Epithelial cell of esophagus (primary cell): ENCODE data around the gene DCLRE1A.

ENCODE experiments used
- DNase-seq: peaks from one replicate; pipeline ENCODE4 v3.0.0; 2010; ENCODE audit warnings: low read depth
- H3K4me3 ChIP-seq: 2 replicates; pipeline ENCODE4 v1.5.1; 2011; ENCODE audit warnings: mild to moderate bottlenecking, low read length, control low read depth
- TF ChIP-seq, protein P1 (sequence below): IDR thresholded peaks from 2 replicates; pipeline ENCODE4 v1.5.1; 2011; ENCODE audit warnings: low read depth, mild to moderate bottlenecking, low read length, control low read depth, inconsistent platforms; ENCODE audit not compliant: insufficient read depth; ENCODE audit errors: missing control alignments

Gene DCLRE1A

DNA sequence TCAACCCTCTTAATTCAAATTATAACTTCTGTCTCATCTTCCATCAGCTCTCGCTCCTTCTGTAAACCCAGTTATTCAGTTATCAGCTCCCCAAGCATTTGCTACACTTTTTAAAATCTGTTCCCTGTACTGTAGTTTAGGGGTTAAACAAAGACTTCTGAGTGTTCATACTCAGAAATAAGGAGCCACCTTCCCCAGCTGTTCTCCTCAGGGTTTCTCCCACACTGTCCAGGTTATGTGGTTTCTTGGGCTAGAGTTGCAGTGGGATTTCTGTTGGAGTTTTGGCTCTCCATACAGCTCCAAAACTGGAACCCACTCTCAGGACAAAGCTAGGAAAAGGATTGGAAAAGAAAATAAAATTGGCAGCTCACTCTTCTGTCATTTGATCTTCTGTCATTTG is 21.3 kb upstream of the DCLRE1A start:
- no peak for DNase-seq
- TF ChIP-seq, protein P1, sequence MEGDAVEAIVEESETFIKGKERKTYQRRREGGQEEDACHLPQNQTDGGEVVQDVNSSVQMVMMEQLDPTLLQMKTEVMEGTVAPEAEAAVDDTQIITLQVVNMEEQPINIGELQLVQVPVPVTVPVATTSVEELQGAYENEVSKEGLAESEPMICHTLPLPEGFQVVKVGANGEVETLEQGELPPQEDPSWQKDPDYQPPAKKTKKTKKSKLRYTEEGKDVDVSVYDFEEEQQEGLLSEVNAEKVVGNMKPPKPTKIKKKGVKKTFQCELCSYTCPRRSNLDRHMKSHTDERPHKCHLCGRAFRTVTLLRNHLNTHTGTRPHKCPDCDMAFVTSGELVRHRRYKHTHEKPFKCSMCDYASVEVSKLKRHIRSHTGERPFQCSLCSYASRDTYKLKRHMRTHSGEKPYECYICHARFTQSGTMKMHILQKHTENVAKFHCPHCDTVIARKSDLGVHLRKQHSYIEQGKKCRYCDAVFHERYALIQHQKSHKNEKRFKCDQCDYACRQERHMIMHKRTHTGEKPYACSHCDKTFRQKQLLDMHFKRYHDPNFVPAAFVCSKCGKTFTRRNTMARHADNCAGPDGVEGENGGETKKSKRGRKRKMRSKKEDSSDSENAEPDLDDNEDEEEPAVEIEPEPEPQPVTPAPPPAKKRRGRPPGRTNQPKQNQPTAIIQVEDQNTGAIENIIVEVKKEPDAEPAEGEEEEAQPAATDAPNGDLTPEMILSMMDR = no peak
- no peak overlapping the region for H3K4me3 ChIP-seq

GRCh38 chr10:113872139-113873030 is 18.5 kb upstream of the DCLRE1A start:
- TF ChIP-seq, protein P1 = no peak
- DNase-seq = no peak

DNA sequence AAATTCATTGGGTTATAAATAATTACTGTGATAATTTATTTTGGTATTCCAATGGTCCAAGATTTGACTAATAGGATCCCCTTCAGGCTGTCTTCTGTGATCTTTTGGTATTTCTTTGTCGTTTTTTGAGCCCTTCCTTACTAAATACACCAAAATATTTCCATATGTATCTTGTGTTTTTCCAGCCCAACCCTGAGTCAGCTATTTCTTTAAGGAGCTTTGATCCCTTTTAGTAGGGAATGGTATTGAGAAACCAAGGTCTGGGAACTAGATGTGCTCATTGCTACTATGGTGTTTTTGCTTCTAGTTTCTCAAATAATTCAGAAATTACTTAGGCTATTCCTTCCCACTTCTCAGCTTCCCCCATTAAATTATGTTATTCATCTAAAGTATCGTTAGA is 15.9 kb upstream of the DCLRE1A start:
- TF ChIP-seq, protein P1 = no peak
- no peak for DNase-seq
- H3K4me3 ChIP-seq = no peak overlapping the region

More at GRCh38 chr10:113872139-113873030, 18.5 kb upstream of the DCLRE1A start:
- H3K4me3 ChIP-seq = no peak overlapping the region

DNA sequence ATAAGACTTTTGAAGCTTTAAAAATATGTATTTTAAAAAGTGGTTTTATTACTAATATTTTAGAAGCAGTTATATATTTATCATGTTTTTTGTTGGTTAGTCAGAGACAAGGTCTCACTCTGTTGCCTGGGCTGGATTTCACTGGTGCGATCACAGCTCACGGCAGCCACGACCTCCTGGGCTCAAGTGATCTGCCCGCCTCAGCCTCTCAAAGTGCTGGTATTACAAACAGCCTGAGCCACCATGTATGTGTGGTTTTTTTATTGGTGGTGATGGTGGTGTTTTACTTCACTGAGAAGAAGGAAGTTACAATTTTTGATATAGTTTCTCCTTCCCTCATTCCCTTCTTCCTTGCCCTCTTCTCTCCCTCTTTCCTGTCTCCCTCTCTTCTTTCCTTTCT is 14.0 kb upstream of the DCLRE1A start:
- no peak overlapping the region for H3K4me3 ChIP-seq
- TF ChIP-seq, protein P1 = no peak
- DNase-seq = no peak

DNA sequence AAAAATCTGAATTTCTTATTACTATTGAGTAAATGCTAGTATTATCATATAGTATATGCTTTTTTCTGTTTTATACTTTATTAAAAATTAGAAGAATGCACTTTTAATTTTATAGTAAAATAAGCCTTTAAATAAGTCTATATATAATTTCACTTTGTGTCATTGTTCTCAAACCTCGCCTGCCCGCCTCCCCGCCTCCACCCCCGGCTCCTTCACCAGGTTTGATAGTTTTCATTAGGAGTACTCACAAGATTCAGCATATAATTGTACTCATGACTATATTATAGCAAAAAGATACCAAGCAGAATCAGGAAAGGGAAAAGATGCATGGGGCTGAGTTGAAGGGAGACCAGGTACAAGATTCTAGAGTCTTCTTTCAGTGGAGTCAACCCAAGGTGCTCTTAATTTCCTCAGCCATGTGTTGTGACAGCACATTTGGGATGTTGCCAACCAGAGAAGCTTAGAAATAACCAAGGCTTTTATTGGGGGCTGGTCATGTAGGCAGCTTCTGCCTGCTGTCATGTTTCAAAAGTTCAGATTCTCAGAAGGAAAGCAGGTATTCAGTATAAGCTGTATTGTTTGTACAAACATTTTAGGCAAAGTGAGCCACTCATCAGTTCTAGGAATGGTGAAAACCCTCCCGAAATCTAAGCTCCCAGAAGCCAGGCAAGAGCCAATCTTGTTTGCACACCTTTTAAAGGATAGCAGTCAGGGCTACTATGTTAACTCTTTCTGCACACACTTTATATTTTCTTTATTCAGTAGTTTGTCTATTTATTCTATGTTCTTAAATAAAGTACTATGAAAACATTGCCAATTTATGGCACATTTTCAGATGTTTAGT is 12.9 kb upstream of the DCLRE1A start:
- TF ChIP-seq, protein P1 = no peak
- no peak overlapping the region for H3K4me3 ChIP-seq
- DNase-seq = no peak

DNA sequence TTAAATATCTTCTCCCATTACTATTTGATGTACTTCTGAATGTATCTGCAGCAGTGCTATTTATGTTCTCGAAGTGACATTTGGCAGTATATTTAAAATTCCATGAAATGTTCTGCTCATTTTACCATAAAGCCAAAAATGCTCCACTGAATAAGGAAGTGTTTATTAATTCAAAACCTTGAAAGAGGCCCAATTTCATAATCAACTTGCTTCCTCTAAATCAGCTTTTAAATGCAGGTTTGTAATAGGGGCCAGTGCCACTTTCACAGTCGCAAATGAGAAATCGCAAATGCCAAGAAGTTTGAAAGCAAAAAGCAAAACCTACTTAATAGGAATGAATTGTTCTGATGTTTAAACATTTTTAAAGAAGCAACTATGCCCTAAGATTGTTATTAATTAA is 12.0 kb upstream of the DCLRE1A start:
- no peak for DNase-seq
- TF ChIP-seq, protein P1 = no peak
- H3K4me3 ChIP-seq = no peak overlapping the region
